Left ventricle myocardium superior (tissue), 1 donor: ENCODE results near the gene PTCHD1. TPM values are rescaled to one million over a fixed set of nuclear protein-coding genes. Genes with fewer than 3 reads are reported as not detected.

Experiments
- ATAC-seq: fragments of 200-7000 bp; cut with Tn5 transposase; one replicate; pipeline ENCODE4 v1.9.1; 2020; ENCODE audit warnings: mild to moderate bottlenecking, moderate library complexity
- DNase-seq: peaks from one replicate; pipeline ENCODE4 v3.0.0-alpha.2; 2020
- intact Hi-C: fragments of 100-400 bp; cut with micrococcal nuclease; formaldehyde crosslinking; loops from one replicate; pipeline ENCODE4 v1.11.0; 2022
- total RNA-seq: library from RNA; stranded (reverse); fragmentation: NEBNext Ultra II Directional; extraction: Animal tissue kit (Norgen Biotek cat#: 25700); gene quantifications from one replicate; pipeline ENCODE4 v1.2.1, GENCODE V29; 2021
- donor health status: DM: no; HTN: yes; CAD: no; lungs with severe emphysema.

The PTCHD1 gene
- total RNA-seq, 1 donor from 2014 or later, result 0.02 TPM

- DNase-seq (no peak), ATAC-seq (no peak)
- intact Hi-C loops, result no loop called here
Observed at GRCh38 chrX:23344238-23344903, 9.7 kb downstream of the PTCHD1 start.

- DNase-seq, result no peak
- intact Hi-C loops, result no loop called here
- ATAC-seq, result no peak
Observed at GRCh38 chrX:23344904-23345271, 10.2 kb downstream of the PTCHD1 start.

GRCh38 chrX:23356189-23356588 lies 21.5 kb downstream of the PTCHD1 start:
- ATAC-seq, result no peak
- intact Hi-C loops, result no loop called here
- DNase-seq, result no peak

GRCh38 chrX:23364416-23364815 lies 29.8 kb downstream of the PTCHD1 start:
- intact Hi-C loops, result no loop called here
- ATAC-seq (no peak), DNase-seq (no peak)

- DNase-seq, result no peak
- no peak for ATAC-seq
- intact Hi-C loops, result no loop called here
Observed at GRCh38 chrX:23365541-23365940, 30.9 kb downstream of the PTCHD1 start.

- ATAC-seq, result no peak
- intact Hi-C loops, result no loop called here
- DNase-seq, result no peak
Observed at GRCh38 chrX:23366914-23367313, 32.3 kb downstream of the PTCHD1 start.

GRCh38 chrX:23369027-23369426 lies 34.4 kb downstream of the PTCHD1 start:
- intact Hi-C loops, result no loop called here

GRCh38 chrX:23372220-23372902 lies 37.7 kb downstream of the PTCHD1 start:
- ATAC-seq (peak; percentile 90), DNase-seq (no peak)
- intact Hi-C loops, result no loop called here

More at GRCh38 chrX:23369027-23369426, 34.4 kb downstream of the PTCHD1 start:
- DNase-seq, result no peak
- ATAC-seq, result no peak

GRCh38 chrX:23373129-23373804 lies 38.6 kb downstream of the PTCHD1 start:
- ATAC-seq (peak; percentile 78), DNase-seq (no peak)
- intact Hi-C loops, result no loop called here

- intact Hi-C loops, result no loop called here
- no peak for DNase-seq
- no peak for ATAC-seq
Observed at GRCh38 chrX:23374291-23374690, 39.6 kb downstream of the PTCHD1 start.

- DNase-seq (no peak), ATAC-seq (no peak)
- intact Hi-C loops, result no loop called here
Observed at GRCh38 chrX:23376581-23376980, 41.9 kb downstream of the PTCHD1 start.

GRCh38 chrX:23380581-23380980 lies 45.9 kb downstream of the PTCHD1 start:
- DNase-seq (no peak), ATAC-seq (no peak)
- intact Hi-C loops, result no loop called here

- DNase-seq, result no peak
- intact Hi-C loops, result no loop called here
- ATAC-seq, result no peak
Observed at GRCh38 chrX:23381099-23382087, 46.7 kb downstream of the PTCHD1 start.

- intact Hi-C loops, result no loop called here
- DNase-seq, result no peak
Observed at GRCh38 chrX:23382572-23382971, 47.9 kb downstream of the PTCHD1 start.

GRCh38 chrX:23383411-23383810 lies 48.8 kb downstream of the PTCHD1 start:
- ATAC-seq (no peak), DNase-seq (no peak)
- intact Hi-C loops, result no loop called here

More at GRCh38 chrX:23382572-23382971, 47.9 kb downstream of the PTCHD1 start:
- no peak for ATAC-seq

- intact Hi-C loops, result no loop called here
- DNase-seq, result no peak
- no peak for ATAC-seq
Observed at GRCh38 chrX:23385242-23385641, 50.6 kb downstream of the PTCHD1 start.

- no peak for ATAC-seq
- intact Hi-C loops, result no loop called here
Observed at GRCh38 chrX:23386260-23386659, 51.6 kb downstream of the PTCHD1 start.

GRCh38 chrX:23386726-23387125 lies 52.1 kb downstream of the PTCHD1 start:
- intact Hi-C loops, result no loop called here
- ATAC-seq (no peak), DNase-seq (no peak)

More at GRCh38 chrX:23386260-23386659, 51.6 kb downstream of the PTCHD1 start:
- DNase-seq, result no peak

GRCh38 chrX:23387550-23388184 lies 53.0 kb downstream of the PTCHD1 start:
- no peak for DNase-seq
- intact Hi-C loops, result no loop called here
- no peak for ATAC-seq
